GM13976 (cell line): ENCODE data around the gene SGCA.

Experiments
- DNase-seq: peaks from one replicate; pipeline ENCODE4 v3.0.0; 2012; ENCODE audit warnings: low spot score
- CTCF ChIP-seq: IDR thresholded peaks from 2 replicates; pipeline ENCODE4 v1.5.1; 2012; ENCODE audit warnings: borderline replicate concordance, mild to moderate bottlenecking; ENCODE audit not compliant: insufficient read depth; ENCODE audit errors: extremely low read depth, missing control alignments, control extremely low read depth
- in situ Hi-C: fragments of 300-500 bp; cut with MboI; formaldehyde crosslinking; loops from one replicate; pipeline ENCODE4 v1.12.0; 2022; ENCODE audit warnings: low sequenced_read_pairs, mixed read lengths, inconsistent platforms; ENCODE audit not compliant: unreplicated experiment

Gene SGCA

GRCh38 chr17:50129728-50130558 lies 35.9 kb upstream of the SGCA start, which contains the start of gene SAMD14:
Gene SAMD14, minus strand, starts transcription at chr17:50130160. Its CDS starts 5,201 bp downstream, at chr17:50124959.
- no peak for TF ChIP-seq CTCF
- in situ Hi-C loops = no loop called here
- DNase-seq = peak; percentile 81

GRCh38 chr17:50130559-50131305 lies 35.1 kb upstream of the SGCA start:
- DNase-seq = no peak
- in situ Hi-C loops = no loop called here
- no peak for TF ChIP-seq CTCF

- in situ Hi-C loops = no loop called here
- DNase-seq = no peak
- no peak for TF ChIP-seq CTCF
Observed at GRCh38 chr17:50132104-50132794, 33.6 kb upstream of the SGCA start.

GRCh38 chr17:50133028-50133768 lies 32.6 kb upstream of the SGCA start:
- in situ Hi-C loops = no loop called here
- no peak for DNase-seq
- TF ChIP-seq CTCF = no peak

GRCh38 chr17:50133769-50134099 lies 32.1 kb upstream of the SGCA start:
- no peak for DNase-seq
- no peak for TF ChIP-seq CTCF
- in situ Hi-C loops = no loop called here

- in situ Hi-C loops = no loop called here
Observed at GRCh38 chr17:50134206-50135110, 31.3 kb upstream of the SGCA start.

More at GRCh38 chr17:50134206-50135110, 31.3 kb upstream of the SGCA start:
- DNase-seq = no peak
- TF ChIP-seq CTCF = no peak
